GM12878 (cell line): ENCODE results near the gene NEAT1. TPM values are rescaled to one million over a fixed set of nuclear protein-coding genes. Genes with fewer than 3 reads are reported as not detected.

Experiments used
- ATF2 ChIP-seq: IDR thresholded peaks from 2 replicates; pipeline ENCODE4 v1.6.1; 2012; ENCODE audit warnings: low read length, inconsistent platforms
- ATF7 ChIP-seq: fragments of 450-650 bp; IDR thresholded peaks from 2 replicates; pipeline ENCODE4 v1.6.1; 2016; ENCODE audit warnings: low read depth, mild to moderate bottlenecking
- BCL11A ChIP-seq: IDR thresholded peaks from 2 replicates; pipeline ENCODE4 v1.6.1; 2011; ENCODE audit warnings: low read depth, low read length
- BCLAF1 ChIP-seq: fragments of 450-650 bp; IDR thresholded peaks from 2 replicates; pipeline ENCODE4 v1.6.1; 2017; ENCODE audit warnings: antibody characterized with exemption, mild to moderate bottlenecking, moderate library complexity
- CBFB ChIP-seq: IDR thresholded peaks from 2 replicates; pipeline ENCODE4 v1.6.1; 2016; ENCODE audit warnings: antibody characterized with exemption, low read depth
- CBX5 ChIP-seq: sonication (generic); IDR thresholded peaks from 2 replicates; pipeline ENCODE4 v1.6.1; 2016; ENCODE audit warnings: low read depth, moderate library complexity, mild to moderate bottlenecking, inconsistent platforms
- CREM ChIP-seq: IDR thresholded peaks from 2 replicates; pipeline ENCODE4 v1.6.1; 2014; ENCODE audit warnings: antibody characterized with exemption, low read depth
- FOXM1 ChIP-seq: IDR thresholded peaks from 2 replicates; pipeline ENCODE4 v1.6.1; 2012; ENCODE audit warnings: low read depth, mild to moderate bottlenecking, inconsistent platforms, low read length, moderate library complexity
- HDGF ChIP-seq: fragments of 450-650 bp; IDR thresholded peaks from 2 replicates; pipeline ENCODE4 v1.6.1; 2016; ENCODE audit warnings: antibody characterized with exemption
- LARP7 ChIP-seq: fragments of 450-650 bp; IDR thresholded peaks from 2 replicates; pipeline ENCODE4 v1.6.1; 2017; ENCODE audit warnings: mild to moderate bottlenecking
- MEF2B ChIP-seq: fragments of 450-650 bp; IDR thresholded peaks from 2 replicates; pipeline ENCODE4 v1.6.1; 2018; ENCODE audit warnings: mild to moderate bottlenecking, moderate library complexity; ENCODE audit not compliant: partially characterized antibody, poor library complexity, severe bottlenecking
- MTA2 ChIP-seq: fragments of 450-650 bp; IDR thresholded peaks from 2 replicates; pipeline ENCODE4 v1.6.1; 2016; ENCODE audit warnings: low read depth, mild to moderate bottlenecking, moderate library complexity
- STAT3 ChIP-seq: IDR thresholded peaks from 2 replicates; pipeline ENCODE4 v1.6.1; 2011; ENCODE audit warnings: low read depth, low read length, improper control_type of control experiment
- TCF12 ChIP-seq: IDR thresholded peaks from 2 replicates; pipeline ENCODE4 v1.6.1; 2011; ENCODE audit warnings: low read depth, mild to moderate bottlenecking, low read length
- polyA plus RNA-seq, 11 experiments: library from polyadenylated mRNA; depleted of rRNA in 4 of 11; unstranded in 6 of 11; stranded (reverse) in 5 of 11; fragments of >200 nt; fragmentation: Nextera tagmentation in 4 of 11; fragmentation: Illumina TruSeq in 1 of 11; extraction: Ambion mirVana in 4 of 11; extraction: Trizol in 1 of 11; gene quantifications; 1 replicate in 1 of 11; 2 replicates in 10 of 11; pipeline versions ENCODE4 v1.2.1 to v1.2.3, GENCODE V29; 2011 to 2016; ENCODE audit warnings: inconsistent platforms in 2 of 11, missing spikeins in 2 of 11, low read depth in 1 of 11
- total RNA-seq, 4 experiments: library from RNA; depleted of rRNA in 3 of 4; stranded (reverse); fragments of >200 nt in 3 of 4; fragmentation: Illumina TruSeq in 1 of 4; extraction: Trizol in 1 of 4; gene quantifications; 2 replicates each; pipeline versions ENCODE4 v1.2.1 to v1.2.3, GENCODE V29; 2013 to 2021
- TF ChIP-seq, protein P1 (sequence below): fragments of 450-650 bp; formaldehyde crosslinking; IDR thresholded peaks from 2 replicates; pipeline ENCODE4 v1.5.0; 2022; ENCODE audit warnings: mild to moderate bottlenecking, missing genetic modification characterization
- TF ChIP-seq, protein P2 (sequence below): fragments of 450-650 bp; IDR thresholded peaks from 2 replicates; pipeline ENCODE4 v1.6.1; 2017; ENCODE audit warnings: borderline replicate concordance

Gene NEAT1
- total and polyA plus RNA-seq, 10 of the 15 experiments (the other 5 are each of a cell fraction or from before 2014, with no cell fraction given) = 13.6 to 328 (median 69.4) TPM

- no peak for TF ChIP-seq BCLAF1
- no peak for TF ChIP-seq STAT3
- no peak; the same call in 1 of the 2 replicates for TF ChIP-seq CREM
- TF ChIP-seq MEF2B = no peak
- no peak for TF ChIP-seq HDGF
- peak; percentile 71; the same call in 1 of the 2 replicates for TF ChIP-seq LARP7
- no peak for TF ChIP-seq CBFB
- no peak for TF ChIP-seq BCL11A
- TF ChIP-seq TCF12 = no peak
- no peak for TF ChIP-seq FOXM1
- TF ChIP-seq ATF2 = no peak
- TF ChIP-seq CBX5 = no peak
- TF ChIP-seq, protein P1, sequence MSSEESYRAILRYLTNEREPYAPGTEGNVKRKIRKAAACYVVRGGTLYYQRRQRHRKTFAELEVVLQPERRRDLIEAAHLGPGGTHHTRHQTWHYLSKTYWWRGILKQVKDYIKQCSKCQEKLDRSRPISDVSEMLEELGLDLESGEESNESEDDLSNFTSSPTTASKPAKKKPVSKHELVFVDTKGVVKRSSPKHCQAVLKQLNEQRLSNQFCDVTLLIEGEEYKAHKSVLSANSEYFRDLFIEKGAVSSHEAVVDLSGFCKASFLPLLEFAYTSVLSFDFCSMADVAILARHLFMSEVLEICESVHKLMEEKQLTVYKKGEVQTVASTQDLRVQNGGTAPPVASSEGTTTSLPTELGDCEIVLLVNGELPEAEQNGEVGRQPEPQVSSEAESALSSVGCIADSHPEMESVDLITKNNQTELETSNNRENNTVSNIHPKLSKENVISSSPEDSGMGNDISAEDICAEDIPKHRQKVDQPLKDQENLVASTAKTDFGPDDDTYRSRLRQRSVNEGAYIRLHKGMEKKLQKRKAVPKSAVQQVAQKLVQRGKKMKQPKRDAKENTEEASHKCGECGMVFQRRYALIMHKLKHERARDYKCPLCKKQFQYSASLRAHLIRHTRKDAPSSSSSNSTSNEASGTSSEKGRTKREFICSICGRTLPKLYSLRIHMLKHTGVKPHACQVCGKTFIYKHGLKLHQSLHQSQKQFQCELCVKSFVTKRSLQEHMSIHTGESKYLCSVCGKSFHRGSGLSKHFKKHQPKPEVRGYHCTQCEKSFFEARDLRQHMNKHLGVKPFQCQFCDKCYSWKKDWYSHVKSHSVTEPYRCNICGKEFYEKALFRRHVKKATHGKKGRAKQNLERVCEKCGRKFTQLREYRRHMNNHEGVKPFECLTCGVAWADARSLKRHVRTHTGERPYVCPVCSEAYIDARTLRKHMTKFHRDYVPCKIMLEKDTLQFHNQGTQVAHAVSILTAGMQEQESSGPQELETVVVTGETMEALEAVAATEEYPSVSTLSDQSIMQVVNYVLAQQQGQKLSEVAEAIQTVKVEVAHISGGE (CRISPR knock-in tag) = no peak
- TF ChIP-seq ATF7 = peak; percentile 73
- TF ChIP-seq MTA2 = no peak
- TF ChIP-seq, protein P2, sequence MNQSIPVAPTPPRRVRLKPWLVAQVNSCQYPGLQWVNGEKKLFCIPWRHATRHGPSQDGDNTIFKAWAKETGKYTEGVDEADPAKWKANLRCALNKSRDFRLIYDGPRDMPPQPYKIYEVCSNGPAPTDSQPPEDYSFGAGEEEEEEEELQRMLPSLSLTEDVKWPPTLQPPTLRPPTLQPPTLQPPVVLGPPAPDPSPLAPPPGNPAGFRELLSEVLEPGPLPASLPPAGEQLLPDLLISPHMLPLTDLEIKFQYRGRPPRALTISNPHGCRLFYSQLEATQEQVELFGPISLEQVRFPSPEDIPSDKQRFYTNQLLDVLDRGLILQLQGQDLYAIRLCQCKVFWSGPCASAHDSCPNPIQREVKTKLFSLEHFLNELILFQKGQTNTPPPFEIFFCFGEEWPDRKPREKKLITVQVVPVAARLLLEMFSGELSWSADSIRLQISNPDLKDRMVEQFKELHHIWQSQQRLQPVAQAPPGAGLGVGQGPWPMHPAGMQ = no peak
- TF ChIP-seq, all 136 proteins: peak for 25
These were observed 65.1 kb downstream of the NEAT1 start (continued) for GRCh38 chr11:65487467-65488272.
